ENCODE data around the gene ANKMY1.

Gene ANKMY1

GRCh38 chr2:240434728-240435456, 122.9 kb downstream of the ANKMY1 start:
- DNase-seq (ENCODE audit: low spot score): peak; percentile 99

GRCh38 chr2:240433973-240434727, 123.6 kb downstream of the ANKMY1 start:
- peak; percentile 93 for DNase-seq (ENCODE audit: low spot score)

GRCh38 chr2:240432820-240433801, 124.7 kb downstream of the ANKMY1 start:
- DNase-seq (ENCODE audit: low spot score): no peak

- no peak for DNase-seq (ENCODE audit: low spot score)
These were observed 125.4 kb downstream of the ANKMY1 start for GRCh38 chr2:240432430-240432819.

- no peak for DNase-seq (ENCODE audit: low spot score)
These were observed 125.9 kb downstream of the ANKMY1 start for GRCh38 chr2:240431661-240432424.

GRCh38 chr2:240431271-240431660, 126.5 kb downstream of the ANKMY1 start:
- DNase-seq (ENCODE audit: low spot score): no peak

GRCh38 chr2:240430595-240430994, 127.2 kb downstream of the ANKMY1 start:
- DNase-seq (ENCODE audit: low spot score): no peak

GRCh38 chr2:240429872-240430491, 127.8 kb downstream of the ANKMY1 start:
- no peak for DNase-seq (ENCODE audit: low spot score)

Data from AG20443 (cell line).